PFSK-1 (cell line): ENCODE results near the gene GNAZ.

Source experiments
- POLR2AphosphoS5 ChIP-seq: IDR thresholded peaks from 2 replicates; pipeline ENCODE4 v1.6.1; 2012; ENCODE audit warnings: low read depth, mild to moderate bottlenecking, control low read depth, low read length, moderate library complexity
- REST ChIP-seq, 2 experiments: IDR thresholded peaks; 2 replicates each; pipeline versions ENCODE4 v1.6.1 to v1.8.0; 2011 to 2012; ENCODE audit warnings: low read depth in 2 of 2, low read length in 2 of 2, control low read depth in 1 of 2, inconsistent platforms in 1 of 2, mild to moderate bottlenecking in 1 of 2, moderate library complexity in 1 of 2; ENCODE audit not compliant: insufficient read depth in 1 of 2
- SIN3A ChIP-seq: IDR thresholded peaks from 2 replicates; pipeline ENCODE4 v1.6.1; 2012; ENCODE audit warnings: mild to moderate bottlenecking, low read length, moderate library complexity, borderline replicate concordance; ENCODE audit not compliant: insufficient read depth
- TAF1 ChIP-seq: IDR thresholded peaks from 2 replicates; pipeline ENCODE4 v1.6.1; 2012; ENCODE audit warnings: low read length, control low read depth, borderline replicate concordance; ENCODE audit not compliant: insufficient read depth

GRCh38 chr22:23116506-23117263 lies 46.4 kb downstream of the GNAZ start:
- TF ChIP-seq SIN3A (no peak), POLR2AphosphoS5 (no peak), TAF1 (no peak), REST (IDR thresholded peaks at IDR 0.05; ENCODE audit: insufficient read depth in 1 of 2, low read depth in 2 of 2, low read length in 2 of 2) (no peak)
